ENCODE results near the gene NHLRC2. TPM values are rescaled to one million over a fixed set of nuclear protein-coding genes. Genes with fewer than 3 reads are reported as not detected.

Gene NHLRC2
- total RNA-seq, 2 experiments from 2014 or later, result 24.6 to 25.0 TPM

- H3K27me3 Mint-ChIP-seq (ENCODE audit: low read depth), result peaks cover 7% of the 10 kb centered on the region
- peaks cover 13% of the 10 kb centered on the region for H3K9me3 Mint-ChIP-seq (ENCODE audit: insufficient read depth)
- peaks cover 30% of the 10 kb centered on the region for H3K4me1 Mint-ChIP-seq (ENCODE audit: low read depth)
- ATAC-seq, result no peak
- CTCF ChIA-PET, result interaction anchor here (1.0 kb wide), 1 partner anchor 15 kb away, joined by 3 read pairs; no protein-coding TSS in a partner anchor
- no peak for DNase-seq
- peaks cover 7% of the 10 kb centered on the region for H3K36me3 Mint-ChIP-seq (ENCODE audit: low read depth)
- POLR2A ChIA-PET, result no interaction called here
- H3K27ac Mint-ChIP-seq, result no peak overlapping the region
- H3K4me3 Mint-ChIP-seq, result no peak overlapping the region
These were observed 110.6 kb downstream of the NHLRC2 start for GRCh38 chr10:113965077-113965476.

DNA sequence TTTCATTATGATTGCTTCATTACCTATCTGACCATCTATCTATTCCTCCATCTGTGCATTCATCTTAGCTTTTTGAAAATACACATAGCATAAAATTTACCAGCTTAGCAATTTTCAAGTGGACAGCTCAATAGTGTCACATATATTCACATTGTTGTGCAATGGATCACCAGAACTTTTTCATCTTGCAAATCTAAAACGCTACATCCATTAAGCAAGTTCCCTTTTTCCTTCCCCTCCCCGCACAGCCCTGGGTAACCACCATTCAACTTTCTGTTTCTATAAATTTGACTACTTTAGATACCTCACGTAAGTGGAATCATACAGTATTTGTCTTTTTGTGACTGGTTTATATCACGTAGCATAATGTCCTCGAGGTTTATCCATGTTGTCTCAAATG is 111.2 kb downstream of the NHLRC2 start:
- Mint-ChIP-seq H3K36me3 (ENCODE audit: low read depth) (peaks cover 7% of the 10 kb centered on the region), H3K9me3 (ENCODE audit: insufficient read depth) (peaks cover 13% of the 10 kb centered on the region), H3K27me3 (ENCODE audit: low read depth) (peaks cover 7% of the 10 kb centered on the region), H3K4me1 (ENCODE audit: low read depth) (peaks cover 24% of the 10 kb centered on the region), H3K4me3 (no peak overlapping the region), H3K27ac (no peak overlapping the region)
- POLR2A ChIA-PET, result no interaction called here
- DNase-seq, result no peak
- CTCF ChIA-PET, result interaction anchor here (0.5 kb wide), 1 partner anchor 66 kb away, joined by 3 read pairs; no protein-coding TSS in a partner anchor
- no peak for ATAC-seq

Other genes with a start within 250 kb of the NHLRC2 start
- gene NRAP, start 190.6 kb upstream of the NHLRC2 start, total RNA-seq, result not detected
- gene CASP7, start 174.7 kb upstream of the NHLRC2 start, total RNA-seq, result 10 to 100 TPM; 28.7 to 32.6 TPM
- gene PLEKHS1, start 103.0 kb upstream of the NHLRC2 start, total RNA-seq, result not detected
- gene DCLRE1A, start 579 bp upstream of the NHLRC2 start, total RNA-seq, result 10 to 100 TPM; 13.0 to 13.3 TPM
- under 1 TPM; 0.29 to 0.45 TPM for gene ADRB1, start 189.2 kb downstream of the NHLRC2 start, total RNA-seq